HepG2 (cell line): ENCODE measurements around the gene CD274. TPM values are rescaled to one million over a fixed set of nuclear protein-coding genes. Genes with fewer than 3 reads are reported as not detected.

ENCODE experiments used
- ATAC-seq: fragments of 200-7000 bp; cut with Tn5 transposase; 3 replicates; pipeline ENCODE4 v1.9.1; 2020; ENCODE audit warnings: mild to moderate bottlenecking, moderate library complexity
- BruUV-seq: library from RNA; stranded (reverse); fragments of 400-500 nt; replicated peaks from 2 replicates; lab custom pipeline; 2021; lab: Mats Ljungman, UMichigan
- CTCF ChIA-PET: fragments of 300-600 bp; formaldehyde crosslinking; extraction: SDS; loops from one replicate; lab custom pipeline; 2021; ENCODE audit warnings: low total read pairs, inconsistent platforms, low intra/inter-chr PET ratio; lab: Yijun Ruan, JAX
- POLR2A ChIA-PET: fragments of 350-600 bp; sonication (Branson Sonifier 250); formaldehyde crosslinking; loops from one replicate; lab custom pipeline; 2020; ENCODE audit warnings: antibody characterized with exemption, inconsistent platforms; lab: Yijun Ruan, JAX
- DNase-seq: peaks from one replicate; pipeline ENCODE4 v3.0.0-alpha.2; 2015; ENCODE audit warnings: low spot score
- FAIRE-seq: peaks from 3 replicates; lab custom pipeline; 2011; peaks lifted over from hg19 to GRCh38; lab: Jason Lieb, UNC
- H2AFZ ChIP-seq: one replicate; pipeline ENCODE4 v1.6.1; 2011; ENCODE audit warnings: low read length, inconsistent platforms
- H3K27ac ChIP-seq: fragments of 300-600 bp; 3 replicates; pipeline ENCODE4 v1.8.0; 2011; ENCODE audit warnings: mixed run types, mild to moderate bottlenecking, mixed read lengths, low read length, inconsistent platforms; ENCODE audit not compliant: insufficient read depth; ENCODE audit errors: extremely low read length
- H3K27me3 ChIP-seq, 2 experiments: fragments of 200-600 bp in 1 of 2; 2 replicates in 1 of 2; 3 replicates in 1 of 2; pipeline versions ENCODE4 v1.6.0 to v1.8.0; 2011; ENCODE audit warnings: low read length in 2 of 2, mild to moderate bottlenecking in 2 of 2, moderate library complexity in 2 of 2, inconsistent platforms in 1 of 2; ENCODE audit not compliant: insufficient read depth in 2 of 2, control insufficient read depth in 1 of 2
- H3K36me3 ChIP-seq, 2 experiments: fragments of 200-600 bp in 1 of 2; replicated peaks in 1 of 2; 2 replicates in 1 of 2; 3 replicates in 1 of 2; pipeline versions ENCODE4 v1.5.1 to v1.8.0; 2011; ENCODE audit warnings: low read length in 2 of 2, inconsistent platforms in 1 of 2; ENCODE audit not compliant: insufficient read depth in 2 of 2, control insufficient read depth in 1 of 2
- H3K4me1 ChIP-seq: 2 replicates; pipeline ENCODE4 v1.5.1; 2012; ENCODE audit warnings: low read length, inconsistent platforms; ENCODE audit not compliant: insufficient read depth
- H3K4me2 ChIP-seq: 2 replicates; pipeline ENCODE4 v1.6.0; 2011; ENCODE audit warnings: low read depth, low read length, inconsistent platforms
- H3K4me3 ChIP-seq, 3 experiments: fragments of 200-600 bp in 1 of 3; sonication (generic), shearing (Covaris generic) in 1 of 3; replicated peaks in 1 of 3; 2 replicates each; pipeline ENCODE4 v1.5.1; 2011 to 2016; ENCODE audit warnings: low read length in 3 of 3, inconsistent platforms in 2 of 3, low read depth in 2 of 3, mild to moderate bottlenecking in 2 of 3, control low read depth in 1 of 3, mixed read lengths in 1 of 3; ENCODE audit not compliant: insufficient read depth in 1 of 3
- H3K79me2 ChIP-seq: one replicate; pipeline ENCODE4 v1.6.1; 2011; ENCODE audit warnings: low read length, inconsistent platforms; ENCODE audit not compliant: insufficient read depth
- H3K9ac ChIP-seq: 2 replicates; pipeline ENCODE4 v1.6.0; 2011; ENCODE audit warnings: mild to moderate bottlenecking, low read depth, low read length, inconsistent platforms; ENCODE audit not compliant: insufficient read depth
- H3K9me3 ChIP-seq: 2 replicates; pipeline ENCODE4 v1.5.1; 2012; ENCODE audit warnings: mild to moderate bottlenecking, low read length
- H4K20me1 ChIP-seq: 2 replicates; pipeline ENCODE4 v1.6.0; 2011; ENCODE audit warnings: inconsistent platforms, mild to moderate bottlenecking, low read length, moderate library complexity; ENCODE audit not compliant: insufficient read depth
- KLF15 ChIP-seq: sonication (generic); formaldehyde crosslinking; IDR thresholded peaks from 2 replicates; pipeline ENCODE4 v1.8.1; 2023; ENCODE audit warnings: borderline replicate concordance, mild to moderate bottlenecking, inconsistent platforms, missing genetic modification reagents, mixed read lengths
- SP140L ChIP-seq: sonication (generic); formaldehyde crosslinking; IDR thresholded peaks from 2 replicates; pipeline ENCODE4 v1.4.0; 2020; ENCODE audit warnings: missing genetic modification reagents, borderline replicate concordance
- TBL1XR1 ChIP-seq: fragments of 150-350 bp; IDR thresholded peaks from 2 replicates; pipeline ENCODE4 v1.6.1; 2014; ENCODE audit warnings: borderline replicate concordance, low read length; ENCODE audit not compliant: partially characterized antibody
- ZBTB34 ChIP-seq: sonication (generic); formaldehyde crosslinking; IDR thresholded peaks from 2 replicates; pipeline ENCODE4 v1.8.0; 2022; ENCODE audit warnings: mild to moderate bottlenecking, missing genetic modification reagents
- ZBTB39 ChIP-seq: sonication (generic); formaldehyde crosslinking; IDR thresholded peaks from 2 replicates; pipeline ENCODE4 v1.5.0; 2020; ENCODE audit warnings: missing genetic modification reagents
- ZNF143 ChIP-seq: sonication (generic); formaldehyde crosslinking; IDR thresholded peaks from 2 replicates; pipeline ENCODE4 v1.4.0; 2020; ENCODE audit warnings: missing genetic modification reagents
- ZNF558 ChIP-seq: sonication (generic); formaldehyde crosslinking; IDR thresholded peaks from 2 replicates; pipeline ENCODE4 v1.9.0; 2022; ENCODE audit warnings: mild to moderate bottlenecking, missing genetic modification reagents, borderline replicate concordance
- ZNF562 ChIP-seq: sonication (generic); formaldehyde crosslinking; IDR thresholded peaks from 2 replicates; pipeline ENCODE4 v1.8.0; 2022; ENCODE audit warnings: missing genetic modification reagents, borderline replicate concordance
- ZNF619 ChIP-seq: sonication (generic); formaldehyde crosslinking; IDR thresholded peaks from 2 replicates; pipeline ENCODE4 v1.4.0; 2020; ENCODE audit warnings: mild to moderate bottlenecking, missing genetic modification reagents
- ZNF709 ChIP-seq: sonication (generic); formaldehyde crosslinking; IDR thresholded peaks from 2 replicates; pipeline ENCODE4 v1.5.0; 2020; ENCODE audit warnings: mild to moderate bottlenecking, missing genetic modification reagents
- ZSCAN21 ChIP-seq: sonication (generic); formaldehyde crosslinking; IDR thresholded peaks from 2 replicates; pipeline ENCODE4 v1.8.0; 2022; ENCODE audit warnings: mild to moderate bottlenecking, missing genetic modification reagents, moderate library complexity, borderline replicate concordance
- WGBS: methylation state at CpG from one replicate; pipeline ENCODE4 v1.1.6; 2017; ENCODE audit warnings: low lambda C conversion rate; 5-methylcytosine and 5-hydroxymethylcytosine counted together
- in situ Hi-C: cut with HindIII; loops from 2 replicates; pipeline ENCODE4 v1.10.0; 2017; ENCODE audit warnings: low pct_unique_long_range_greater_than_20kb; ENCODE audit not compliant: extremely low pct_ligation_motif_present
- intact Hi-C: fragments of 100-400 bp; cut with micrococcal nuclease; formaldehyde crosslinking; loops from one replicate; pipeline ENCODE4 v1.10.0; 2022; ENCODE audit not compliant: unreplicated experiment
- polyA plus RNA-seq, 8 experiments: library from polyadenylated mRNA; depleted of rRNA in 3 of 8; stranded (reverse) in 7 of 8; unstranded in 1 of 8; fragments of >200 nt; fragmentation: Illumina TruSeq in 4 of 8; extraction: Trizol in 4 of 8; gene quantifications; 2 replicates each; pipeline versions ENCODE4 v1.2.1 to v1.2.3, GENCODE V29; 2011 to 2016; ENCODE audit warnings: low read depth in 4 of 8, missing spikeins in 1 of 8, mixed read lengths in 1 of 8; ENCODE audit not compliant: insufficient read depth in 1 of 8
- total RNA-seq, 5 experiments: library from RNA; depleted of rRNA; stranded (reverse); fragments of >200 nt; fragmentation: Illumina TruSeq; extraction: Trizol; gene quantifications; 2 replicates each; pipeline ENCODE4 v1.2.3, GENCODE V29; 2016; ENCODE audit warnings: low read depth in 1 of 5
- TF ChIP-seq, protein P1 (sequence below): IDR thresholded peaks from 2 replicates; pipeline ENCODE4 v1.6.1; 2016; ENCODE audit warnings: low read depth, control low read depth
- TF ChIP-seq, protein P2 (sequence below): sonication (generic); formaldehyde crosslinking; IDR thresholded peaks from 2 replicates; pipeline ENCODE4 v1.4.0; 2020; ENCODE audit warnings: mild to moderate bottlenecking, missing genetic modification reagents
- TF ChIP-seq, protein P3 (sequence below): sonication (generic); formaldehyde crosslinking; IDR thresholded peaks from 2 replicates; pipeline ENCODE4 v1.4.0; 2020; ENCODE audit warnings: missing genetic modification reagents

Gene CD274
- total and polyA plus RNA-seq, 2 of the 13 experiments (the other 11 are each of a cell fraction or from before 2014, with no cell fraction given) = 0.17 to 0.49 TPM

DNA sequence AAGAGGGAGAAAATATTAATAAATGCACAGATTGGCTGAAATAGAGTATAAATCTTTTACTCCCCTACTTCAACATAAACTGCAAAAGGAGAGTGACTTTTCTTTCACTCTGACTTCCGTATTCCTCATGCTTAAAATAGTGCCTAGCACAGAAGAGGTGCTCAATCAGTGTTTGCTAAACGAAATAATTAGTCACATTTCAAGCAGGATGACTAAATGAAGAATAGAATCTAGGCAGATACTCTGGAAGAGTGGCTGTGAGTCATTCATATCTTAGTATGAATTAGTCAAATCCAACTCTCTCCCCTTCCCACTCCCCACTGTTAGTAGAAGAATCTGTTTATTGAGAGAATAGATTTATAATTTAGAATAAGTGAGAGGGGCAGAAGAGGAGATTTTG, 4.8 kb downstream of the CD274 start:
- WGBS = 13% methylated on average over 2 of the region's 2 CpGs
- in situ Hi-C loops = no loop called here

More for the DNA sequence above, 4.8 kb downstream of the CD274 start:
- no peak for ATAC-seq
- ChIA-PET CTCF (no interaction called here), POLR2A (no interaction called here)
- H3K9me3 ChIP-seq = no peaks in the 10 kb centered on the region
- no peaks in the 10 kb centered on the region for H4K20me1 ChIP-seq
- no TSS peak for BruUV-seq
- TF ChIP-seq ZBTB39 (CRISPR knock-in tag) (no peak), TBL1XR1 (no peak), ZBTB34 (no peak), ZNF143 (CRISPR knock-in tag) (no peak), ZNF619 (no peak), ZNF558 (no peak), SP140L (CRISPR knock-in tag) (no peak), ZNF562 (CRISPR knock-in tag) (no peak), ZSCAN21 (CRISPR knock-in tag) (no peak), ZNF709 (CRISPR knock-in tag) (no peak), KLF15 (CRISPR knock-in tag) (no peak)
- TF ChIP-seq, protein P1, sequence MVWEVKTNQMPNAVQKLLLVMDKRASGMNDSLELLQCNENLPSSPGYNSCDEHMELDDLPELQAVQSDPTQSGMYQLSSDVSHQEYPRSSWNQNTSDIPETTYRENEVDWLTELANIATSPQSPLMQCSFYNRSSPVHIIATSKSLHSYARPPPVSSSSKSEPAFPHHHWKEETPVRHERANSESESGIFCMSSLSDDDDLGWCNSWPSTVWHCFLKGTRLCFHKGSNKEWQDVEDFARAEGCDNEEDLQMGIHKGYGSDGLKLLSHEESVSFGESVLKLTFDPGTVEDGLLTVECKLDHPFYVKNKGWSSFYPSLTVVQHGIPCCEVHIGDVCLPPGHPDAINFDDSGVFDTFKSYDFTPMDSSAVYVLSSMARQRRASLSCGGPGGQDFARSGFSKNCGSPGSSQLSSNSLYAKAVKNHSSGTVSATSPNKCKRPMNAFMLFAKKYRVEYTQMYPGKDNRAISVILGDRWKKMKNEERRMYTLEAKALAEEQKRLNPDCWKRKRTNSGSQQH (CRISPR knock-in tag) = no peak
- TF ChIP-seq, protein P2, sequence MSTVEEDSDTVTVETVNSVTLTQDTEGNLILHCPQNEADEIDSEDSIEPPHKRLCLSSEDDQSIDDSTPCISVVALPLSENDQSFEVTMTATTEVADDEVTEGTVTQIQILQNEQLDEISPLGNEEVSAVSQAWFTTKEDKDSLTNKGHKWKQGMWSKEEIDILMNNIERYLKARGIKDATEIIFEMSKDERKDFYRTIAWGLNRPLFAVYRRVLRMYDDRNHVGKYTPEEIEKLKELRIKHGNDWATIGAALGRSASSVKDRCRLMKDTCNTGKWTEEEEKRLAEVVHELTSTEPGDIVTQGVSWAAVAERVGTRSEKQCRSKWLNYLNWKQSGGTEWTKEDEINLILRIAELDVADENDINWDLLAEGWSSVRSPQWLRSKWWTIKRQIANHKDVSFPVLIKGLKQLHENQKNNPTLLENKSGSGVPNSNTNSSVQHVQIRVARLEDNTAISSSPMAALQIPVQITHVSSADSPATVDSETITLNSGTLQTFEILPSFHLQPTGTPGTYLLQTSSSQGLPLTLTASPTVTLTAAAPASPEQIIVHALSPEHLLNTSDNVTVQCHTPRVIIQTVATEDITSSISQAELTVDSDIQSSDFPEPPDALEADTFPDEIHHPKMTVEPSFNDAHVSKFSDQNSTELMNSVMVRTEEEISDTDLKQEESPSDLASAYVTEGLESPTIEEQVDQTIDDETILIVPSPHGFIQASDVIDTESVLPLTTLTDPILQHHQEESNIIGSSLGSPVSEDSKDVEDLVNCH (CRISPR knock-in tag) = no peak
- TF ChIP-seq, protein P3, sequence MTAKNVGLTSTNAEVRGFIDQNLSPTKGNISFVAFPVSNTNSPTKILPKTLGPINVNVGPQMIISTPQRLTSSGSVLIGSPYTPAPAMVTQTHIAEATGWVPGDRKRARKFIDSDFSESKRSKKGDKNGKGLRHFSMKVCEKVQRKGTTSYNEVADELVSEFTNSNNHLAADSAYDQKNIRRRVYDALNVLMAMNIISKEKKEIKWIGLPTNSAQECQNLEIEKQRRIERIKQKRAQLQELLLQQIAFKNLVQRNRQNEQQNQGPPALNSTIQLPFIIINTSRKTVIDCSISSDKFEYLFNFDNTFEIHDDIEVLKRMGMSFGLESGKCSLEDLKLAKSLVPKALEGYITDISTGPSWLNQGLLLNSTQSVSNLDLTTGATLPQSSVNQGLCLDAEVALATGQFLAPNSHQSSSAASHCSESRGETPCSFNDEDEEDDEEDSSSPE (CRISPR knock-in tag) = no peak
- no peaks in the 10 kb centered on the region for H3K4me1 ChIP-seq
- no peak overlapping the region for H3K9ac ChIP-seq
- H2AFZ ChIP-seq = no peak overlapping the region
- no peaks in the 10 kb centered on the region for H3K27me3 ChIP-seq
- H3K4me3 ChIP-seq = no peak overlapping the region
- no peak overlapping the region for H3K4me2 ChIP-seq
- no peak for FAIRE-seq
- no peak for DNase-seq
- H3K36me3 ChIP-seq = no peaks in the 10 kb centered on the region
- no peaks in the 10 kb centered on the region for H3K79me2 ChIP-seq
- intact Hi-C loops = no loop called here
- no peak overlapping the region for H3K27ac ChIP-seq
